22Rv1 (cell line): ENCODE measurements around the gene ADCY2.

Experiments
- H3K27ac ChIP-seq: fragments of 450-650 bp; 2 replicates; pipeline ENCODE4 v1.5.1; 2017
- CTCF ChIP-seq: fragments of 450-650 bp; IDR thresholded peaks from 2 replicates; pipeline ENCODE4 v1.5.1; 2017; ENCODE audit warnings: mild to moderate bottlenecking
- ZFX ChIP-seq: fragments of 450-650 bp; IDR thresholded peaks from 2 replicates; pipeline ENCODE4 v1.6.1; 2017; ENCODE audit warnings: antibody characterized with exemption, borderline replicate concordance

The ADCY2 gene

GRCh38 chr5:7680260-7680659, 284.3 kb downstream of the ADCY2 start:
- TF ChIP-seq ZFX (no peak), CTCF (no peak)
- no peak overlapping the region for H3K27ac ChIP-seq

GRCh38 chr5:7682379-7682778, 286.4 kb downstream of the ADCY2 start:
- TF ChIP-seq CTCF = no peak
- TF ChIP-seq ZFX = no peak
- no peak overlapping the region for H3K27ac ChIP-seq

GRCh38 chr5:7683753-7684152, 287.8 kb downstream of the ADCY2 start:
- no peak for TF ChIP-seq ZFX
- TF ChIP-seq CTCF = no peak

GRCh38 chr5:7684826-7685225, 288.9 kb downstream of the ADCY2 start:
- no peak overlapping the region for H3K27ac ChIP-seq
- TF ChIP-seq CTCF (no peak), ZFX (no peak)

More at GRCh38 chr5:7683753-7684152, 287.8 kb downstream of the ADCY2 start:
- H3K27ac ChIP-seq = no peak overlapping the region

GRCh38 chr5:7686794-7687193, 290.9 kb downstream of the ADCY2 start:
- no peak overlapping the region for H3K27ac ChIP-seq
- TF ChIP-seq ZFX = no peak
- no peak for TF ChIP-seq CTCF

- no peak overlapping the region for H3K27ac ChIP-seq
These were observed 294.6 kb downstream of the ADCY2 start for GRCh38 chr5:7690557-7690956.

GRCh38 chr5:7705261-7705660, 309.3 kb downstream of the ADCY2 start:
- TF ChIP-seq ZFX = no peak
- no peak for TF ChIP-seq CTCF
- no peak overlapping the region for H3K27ac ChIP-seq

More at GRCh38 chr5:7690557-7690956, 294.6 kb downstream of the ADCY2 start:
- no peak for TF ChIP-seq ZFX
- TF ChIP-seq CTCF = no peak
